Naive thymus-derived CD4-positive, alpha-beta T cell (primary cell): ENCODE measurements around the gene SHB. TPM values are rescaled to one million over a fixed set of nuclear protein-coding genes. Genes with fewer than 3 reads are reported as not detected.

Experiments used
- ATAC-seq: fragments of 150-1000 bp; cut with Tn5 transposase; 2 replicates; pipeline ENCODE4 v1.10.0; 2021; ENCODE audit warnings: mild to moderate bottlenecking, moderate library complexity
- CTCF ChIA-PET: fragments of 350-600 bp; sonication (Branson Sonifier 250); formaldehyde crosslinking; loops from one replicate; lab custom pipeline; 2021; ENCODE audit warnings: antibody characterized with exemption; lab: Charles Lee
- POLR2A ChIA-PET: fragments of 350-600 bp; sonication (Branson Sonifier 250); formaldehyde crosslinking; loops from one replicate; lab custom pipeline; 2021; ENCODE audit warnings: antibody characterized with exemption, inconsistent platforms; lab: Charles Lee
- DNase-seq, 9 donors: peaks; one replicate each; pipeline versions ENCODE4 v3.0.0 to v3.0.0-alpha.2; 2020 to 2022; ENCODE audit warnings: mixed read lengths in 1 of 9
- H3K27ac ChIP-seq: one replicate; pipeline ENCODE4 v1.7.0; 2013; ENCODE audit warnings: mild to moderate bottlenecking, low read depth, low read length, moderate library complexity
- H3K27me3 ChIP-seq, 2 donors: one replicate each; pipeline ENCODE4 v1.7.0; 2013; ENCODE audit warnings: low read length in 2 of 2, mild to moderate bottlenecking in 2 of 2, moderate library complexity in 2 of 2; ENCODE audit not compliant: control insufficient read depth in 2 of 2, insufficient read depth in 2 of 2
- H3K36me3 ChIP-seq, 3 experiments: 1 replicate in 2 of 3; 2 replicates in 1 of 3; pipeline ENCODE4 v1.7.0; 2013; ENCODE audit warnings: low read length in 3 of 3, mild to moderate bottlenecking in 3 of 3, moderate library complexity in 1 of 3; ENCODE audit not compliant: insufficient read depth in 3 of 3, control insufficient read depth in 2 of 3
- H3K4me1 ChIP-seq, 2 donors: one replicate each; pipeline ENCODE4 v1.7.0; 2013; ENCODE audit warnings: low read length in 2 of 2, mild to moderate bottlenecking in 2 of 2, moderate library complexity in 1 of 2; ENCODE audit not compliant: control insufficient read depth in 2 of 2, insufficient read depth in 2 of 2
- H3K4me3 ChIP-seq: 2 replicates; pipeline ENCODE4 v1.7.0; 2013; ENCODE audit warnings: mild to moderate bottlenecking, low read length
- H3K9me3 ChIP-seq, 3 experiments: 1 replicate in 2 of 3; 2 replicates in 1 of 3; pipeline ENCODE4 v1.7.0; 2013; ENCODE audit warnings: low read length in 3 of 3; ENCODE audit not compliant: control insufficient read depth in 2 of 3
- H3K27ac Mint-ChIP-seq, 9 donors: one replicate each; pipeline ENCODE4 v1.8.0; 2020 to 2022; ENCODE audit warnings: mixed read lengths in 9 of 9, mild to moderate bottlenecking in 8 of 9, moderate library complexity in 5 of 9, inconsistent platforms in 2 of 9
- H3K27me3 Mint-ChIP-seq, 5 donors: one replicate each; pipeline ENCODE4 v1.8.0; 2021 to 2022; ENCODE audit warnings: mixed read lengths in 5 of 5, mild to moderate bottlenecking in 1 of 5
- H3K36me3 Mint-ChIP-seq, 5 donors: one replicate each; pipeline ENCODE4 v1.8.0; 2020 to 2022; ENCODE audit warnings: mixed read lengths in 5 of 5, mild to moderate bottlenecking in 3 of 5, inconsistent platforms in 1 of 5
- H3K4me1 Mint-ChIP-seq, 7 donors: one replicate each; pipeline ENCODE4 v1.8.0; 2020 to 2022; ENCODE audit warnings: mixed read lengths in 7 of 7, mild to moderate bottlenecking in 3 of 7, inconsistent platforms in 1 of 7
- H3K4me3 Mint-ChIP-seq, 10 donors: one replicate each; pipeline ENCODE4 v1.8.0; 2020 to 2022; ENCODE audit warnings: mild to moderate bottlenecking in 10 of 10, mixed read lengths in 10 of 10, moderate library complexity in 6 of 10, inconsistent platforms in 2 of 10
- H3K9me3 Mint-ChIP-seq, 11 donors: one replicate each; pipeline ENCODE4 v1.8.0; 2020 to 2022; ENCODE audit warnings: mixed read lengths in 11 of 11, mild to moderate bottlenecking in 4 of 11, inconsistent platforms in 1 of 11, moderate library complexity in 1 of 11
- intact Hi-C, 2 donors: fragments of 100-400 bp; cut with micrococcal nuclease; formaldehyde crosslinking; loops; one replicate each; pipeline ENCODE4 v1.15.1; 2023
- polyA plus RNA-seq, 2 donors: library from polyadenylated mRNA; unstranded; fragments of 300-500 nt; fragmentation: Illumina TruSeq; gene quantifications; one replicate each; pipeline ENCODE4 v1.2.3, GENCODE V29; 2021
- total RNA-seq, 6 experiments: library from RNA in 5 of 6; stranded (reverse) in 5 of 6; gene quantifications; 1 replicate in 5 of 6; 2 replicates in 1 of 6; pipeline ENCODE4 v1.2.3 and lab custom pipeline; 2021 to 2026

Gene SHB
- total and polyA plus RNA-seq, 7 experiments from 2014 or later, result 0.15 to 2.0 (median 0.68) TPM

GRCh38 chr9:38089387-38090165 lies 20.5 kb upstream of the SHB start:
- Mint-ChIP-seq H3K4me3 (no peak overlapping the region), H3K4me1 (peaks cover 0 to 4% (median 0%) of the 10 kb centered on the region in 7 donors), H3K36me3 (no peaks in the 10 kb centered on the region), H3K9me3 (no peaks in the 10 kb centered on the region), H3K27ac (no peak overlapping the region), H3K27me3 (peaks cover 0 to 21% (median 7%) of the 10 kb centered on the region in 5 donors)
- Histone ChIP-seq H3K9me3 (no peaks in the 10 kb centered on the region), H3K36me3 (no peaks in the 10 kb centered on the region), H3K27ac (no peak overlapping the region), H3K4me3 (no peak overlapping the region), H3K4me1 (no peaks in the 10 kb centered on the region), H3K27me3 (no peaks in the 10 kb centered on the region)
- ChIA-PET POLR2A (interaction anchor here (0.6 kb wide), 1 partner anchor 11 kb away, joined by 4 read pairs; no protein-coding TSS in a partner anchor), CTCF (interaction anchor here (1.4 to 3.3 kb wide), 2 partner anchors 9 to 175 kb away, joined by 7 to 20 read pairs; no protein-coding TSS in a partner anchor)
- ATAC-seq (no peak), DNase-seq (no peak)
- intact Hi-C loops, result loop anchor here in 1 of 2 donors (2.0 kb wide), 2 partner anchors 273 to 311 kb away; no protein-coding TSS in a partner anchor

- H3K9me3 ChIP-seq, result no peaks in the 10 kb centered on the region
- DNase-seq (peak in 8 of 9 donors; percentile 26 to 79 (median 61)), ATAC-seq (peak; percentile 91)
- H3K4me3 ChIP-seq, result no peak overlapping the region
- POLR2A ChIA-PET, result no interaction called here
- Mint-ChIP-seq H3K27me3 (peaks cover 0 to 21% (median 7%) of the 10 kb centered on the region in 5 donors), H3K9me3 (no peaks in the 10 kb centered on the region), H3K4me1 (peaks cover 0 to 4% (median 0%) of the 10 kb centered on the region in 7 donors), H3K36me3 (no peaks in the 10 kb centered on the region), H3K4me3 (no peak overlapping the region), H3K27ac (peak overlapping the region in 1 of 9 donors; percentile 3)
- H3K27me3 ChIP-seq, result no peaks in the 10 kb centered on the region
- intact Hi-C loops, result loop anchor here (1.0 to 2.0 kb wide), 6 partner anchors 19 to 313 kb away; partner anchors contain the start of gene SHB (in 1 of the 2)
- no peaks in the 10 kb centered on the region for H3K4me1 ChIP-seq
- CTCF ChIA-PET, result interaction anchor here (0.9 to 3.3 kb wide), 7 partner anchors 9 to 176 kb away, joined by 3 to 20 read pairs (median 4); no protein-coding TSS in a partner anchor
- H3K27ac ChIP-seq, result no peak overlapping the region
- H3K36me3 ChIP-seq, result no peaks in the 10 kb centered on the region
Measured at GRCh38 chr9:38088006-38088925, 19.2 kb upstream of the SHB start.

- Histone ChIP-seq H3K27me3 (no peaks in the 10 kb centered on the region), H3K36me3 (no peaks in the 10 kb centered on the region), H3K9me3 (no peaks in the 10 kb centered on the region), H3K27ac (no peak overlapping the region), H3K4me1 (no peaks in the 10 kb centered on the region), H3K4me3 (no peak overlapping the region)
- ChIA-PET POLR2A (no interaction called here), CTCF (interaction anchor here (0.8 to 3.3 kb wide), 2 partner anchors 172 to 178 kb away, joined by 3 to 20 read pairs; no protein-coding TSS in a partner anchor)
- H3K4me3 Mint-ChIP-seq, result no peak overlapping the region
- H3K4me1 Mint-ChIP-seq, result peaks cover 0 to 5% (median 0%) of the 10 kb centered on the region in 7 donors
- H3K27me3 Mint-ChIP-seq, result peaks cover 0 to 21% (median 11%) of the 10 kb centered on the region in 5 donors
- intact Hi-C loops, result no loop called here
- DNase-seq (no peak), ATAC-seq (no peak)
- no peaks in the 10 kb centered on the region for H3K36me3 Mint-ChIP-seq
- H3K27ac Mint-ChIP-seq, result no peak overlapping the region
- H3K9me3 Mint-ChIP-seq, result no peaks in the 10 kb centered on the region
Measured at GRCh38 chr9:38086496-38086895, 17.5 kb upstream of the SHB start.

- Histone ChIP-seq H3K36me3 (no peaks in the 10 kb centered on the region), H3K4me1 (no peaks in the 10 kb centered on the region), H3K27ac (no peak overlapping the region), H3K4me3 (no peak overlapping the region), H3K9me3 (no peaks in the 10 kb centered on the region), H3K27me3 (no peaks in the 10 kb centered on the region)
- DNase-seq (no peak), ATAC-seq (no peak)
- intact Hi-C loops, result no loop called here
- Mint-ChIP-seq H3K9me3 (no peaks in the 10 kb centered on the region), H3K4me3 (no peak overlapping the region), H3K27ac (no peak overlapping the region), H3K36me3 (no peaks in the 10 kb centered on the region), H3K27me3 (peaks cover 0 to 18% (median 11%) of the 10 kb centered on the region in 5 donors), H3K4me1 (peaks cover 0 to 4% (median 0%) of the 10 kb centered on the region in 7 donors)
- CTCF ChIA-PET, result no interaction called here
- POLR2A ChIA-PET, result no interaction called here
Measured at GRCh38 chr9:38085308-38085707, 16.3 kb upstream of the SHB start.

- Histone ChIP-seq H3K36me3 (no peaks in the 10 kb centered on the region), H3K4me1 (no peaks in the 10 kb centered on the region), H3K4me3 (no peak overlapping the region), H3K27me3 (no peaks in the 10 kb centered on the region), H3K9me3 (no peaks in the 10 kb centered on the region), H3K27ac (no peak overlapping the region)
- H3K27ac Mint-ChIP-seq, result no peak overlapping the region
- peak; percentile 26 for ATAC-seq
- no peak overlapping the region for H3K4me3 Mint-ChIP-seq
- DNase-seq, result no peak
- intact Hi-C loops, result no loop called here
- ChIA-PET POLR2A (no interaction called here), CTCF (no interaction called here)
- H3K36me3 Mint-ChIP-seq, result no peaks in the 10 kb centered on the region
- H3K4me1 Mint-ChIP-seq, result peaks cover 0 to 4% (median 0%) of the 10 kb centered on the region in 7 donors
- no peaks in the 10 kb centered on the region for H3K9me3 Mint-ChIP-seq
- H3K27me3 Mint-ChIP-seq, result peaks cover 5 to 22% (median 17%) of the 10 kb centered on the region in 5 donors
Measured at GRCh38 chr9:38084556-38084880, 15.5 kb upstream of the SHB start.

GRCh38 chr9:38083858-38084555 lies 15.0 kb upstream of the SHB start:
- ATAC-seq, result no peak
- peaks cover 0 to 4% (median 0%) of the 10 kb centered on the region in 7 donors for H3K4me1 Mint-ChIP-seq
- no peaks in the 10 kb centered on the region for H3K9me3 ChIP-seq
- no peak overlapping the region for H3K4me3 ChIP-seq
- H3K27ac ChIP-seq, result no peak overlapping the region
- intact Hi-C loops, result no loop called here
- POLR2A ChIA-PET, result no interaction called here
- no peaks in the 10 kb centered on the region for H3K36me3 ChIP-seq
- DNase-seq, result no peak
- H3K9me3 Mint-ChIP-seq, result no peaks in the 10 kb centered on the region
- H3K4me1 ChIP-seq, result no peaks in the 10 kb centered on the region
- H3K27ac Mint-ChIP-seq, result no peak overlapping the region
- CTCF ChIA-PET, result no interaction called here
- H3K36me3 Mint-ChIP-seq, result peaks cover 0 to 5% (median 0%) of the 10 kb centered on the region in 5 donors
- H3K4me3 Mint-ChIP-seq, result no peak overlapping the region
- H3K27me3 ChIP-seq, result no peaks in the 10 kb centered on the region
- H3K27me3 Mint-ChIP-seq, result peaks cover 10 to 28% (median 21%) of the 10 kb centered on the region in 5 donors
